Thyroid gland (tissue), 4 donors: ENCODE measurements around the gene HSPA12A.

ENCODE experiments used
- CTCF ChIP-seq, 6 experiments: fragments of 200-600 bp in 3 of 6; fragments of 450-650 bp in 3 of 6; sonication (generic) in 3 of 6; IDR thresholded peaks; one replicate each; pipeline ENCODE4 v1.5.1; 2016 to 2019; ENCODE audit warnings: antibody characterized with exemption in 6 of 6, mild to moderate bottlenecking in 2 of 6, inconsistent platforms in 1 of 6, moderate library complexity in 1 of 6
- POLR2A ChIP-seq, 2 donors: fragments of 450-650 bp; IDR thresholded peaks; one replicate each; pipeline ENCODE4 v1.6.1; 2017; ENCODE audit warnings: antibody characterized with exemption in 2 of 2, mild to moderate bottlenecking in 2 of 2, moderate library complexity in 1 of 2

GRCh38 chr10:116679351-116679750, 63.0 kb downstream of the HSPA12A start:
- TF ChIP-seq CTCF (IDR thresholded peaks at IDR 0.05) (no peak), POLR2A (IDR thresholded peaks at IDR 0.05) (no peak)
